PC-3 (cell line): ENCODE results near the gene DLG1.

Source experiments
- EZH2phosphoT487 ChIP-seq: fragments of 300-600 bp; sonication (generic); IDR thresholded peaks from 2 replicates; pipeline ENCODE4 v1.6.1; 2018; ENCODE audit warnings: mild to moderate bottlenecking, antibody characterized with exemption, low read length, borderline replicate concordance
- TF ChIP-seq, protein P1 (sequence below): fragments of 300-600 bp; sonication (generic); conservative IDR thresholded peaks from 2 replicates; pipeline ENCODE4 v1.5.1; 2017; ENCODE audit warnings: antibody characterized with exemption, low read depth, mild to moderate bottlenecking, low read length

GRCh38 chr3:197336348-197336747 is 37.9 kb upstream of the DLG1 start:
- TF ChIP-seq, protein P1, sequence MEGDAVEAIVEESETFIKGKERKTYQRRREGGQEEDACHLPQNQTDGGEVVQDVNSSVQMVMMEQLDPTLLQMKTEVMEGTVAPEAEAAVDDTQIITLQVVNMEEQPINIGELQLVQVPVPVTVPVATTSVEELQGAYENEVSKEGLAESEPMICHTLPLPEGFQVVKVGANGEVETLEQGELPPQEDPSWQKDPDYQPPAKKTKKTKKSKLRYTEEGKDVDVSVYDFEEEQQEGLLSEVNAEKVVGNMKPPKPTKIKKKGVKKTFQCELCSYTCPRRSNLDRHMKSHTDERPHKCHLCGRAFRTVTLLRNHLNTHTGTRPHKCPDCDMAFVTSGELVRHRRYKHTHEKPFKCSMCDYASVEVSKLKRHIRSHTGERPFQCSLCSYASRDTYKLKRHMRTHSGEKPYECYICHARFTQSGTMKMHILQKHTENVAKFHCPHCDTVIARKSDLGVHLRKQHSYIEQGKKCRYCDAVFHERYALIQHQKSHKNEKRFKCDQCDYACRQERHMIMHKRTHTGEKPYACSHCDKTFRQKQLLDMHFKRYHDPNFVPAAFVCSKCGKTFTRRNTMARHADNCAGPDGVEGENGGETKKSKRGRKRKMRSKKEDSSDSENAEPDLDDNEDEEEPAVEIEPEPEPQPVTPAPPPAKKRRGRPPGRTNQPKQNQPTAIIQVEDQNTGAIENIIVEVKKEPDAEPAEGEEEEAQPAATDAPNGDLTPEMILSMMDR: no peak
- no peak for TF ChIP-seq EZH2phosphoT487
